WTC11 (cell line): ENCODE results near the gene EPHA1. TPM values are rescaled to one million over a fixed set of nuclear protein-coding genes. Genes with fewer than 3 reads are reported as not detected.

Experiments used
- ERG ChIP-seq: fragments of 250-450 bp; sonication (Bioruptor Pico); IDR thresholded peaks from 2 replicates; pipeline ENCODE4 v1.8.0; 2021; ENCODE audit warnings: mild to moderate bottlenecking
- microRNA-seq: library from miRNA; unstranded; fragments of <30 nt; microRNA quantifications from one replicate; pipeline ENCODE4 v1.2.0, GENCODE V29; 2022; ENCODE audit warnings: borderline number of aligned reads
- total RNA-seq: library from RNA; stranded (reverse); gene quantifications from 3 replicates; pipeline ENCODE4 v1.2.3, GENCODE V29; 2021

Gene EPHA1
- total RNA-seq, 1 experiment from 2014 or later, result 203 TPM

GRCh38 chr7:143341842-143342241 lies 66.8 kb downstream of the EPHA1 start (continued):
- TF ChIP-seq ERG (CRISPR knock-in tag), result no peak

Small RNA genes lying within 50 kb of the gene (microRNA-seq; reads per million reads assigned to microRNA genes)
- 3.5 reads per million, percentile 4 among the genes with 10 or more reads in this experiment for gene MIR6892

Other genes with a start within 250 kb of the EPHA1 start
- not detected in 3 replicates for gene TAS2R39, start 225.4 kb downstream of the EPHA1 start, total RNA-seq
- gene TAS2R40, start 186.8 kb downstream of the EPHA1 start, total RNA-seq, result not detected in 3 replicates
- gene GSTK1, start 145.4 kb downstream of the EPHA1 start, total RNA-seq, result 30.1 to 40.1 TPM (median 37.7 TPM) in 3 replicates
- 1.5 to 2.0 TPM (median 1.9 TPM) in 3 replicates for gene TMEM139, start 123.9 kb downstream of the EPHA1 start, total RNA-seq
- 35.1 to 35.5 TPM (median 35.4 TPM) in 3 replicates for gene CASP2, start 120.5 kb downstream of the EPHA1 start, total RNA-seq
- gene CLCN1, start 92.7 kb downstream of the EPHA1 start, total RNA-seq, result 0.23 to 0.46 TPM (median 0.28 TPM) in 3 replicates
- 24.0 to 26.3 TPM (median 25.3 TPM) in 3 replicates for gene FAM131B, start 46.1 kb downstream of the EPHA1 start, total RNA-seq
- gene ZYX, start 27.5 kb downstream of the EPHA1 start, total RNA-seq, result 166 to 179 TPM (median 167 TPM) in 3 replicates
- 0.21 to 0.39 TPM (median 0.24 TPM) in 3 replicates for gene TAS2R60, start 34.6 kb upstream of the EPHA1 start, total RNA-seq
- 0.31 to 0.44 TPM in 2 of 3 replicates, not detected in the other for gene TAS2R41, start 69.0 kb upstream of the EPHA1 start, total RNA-seq
- 2.4 to 3.0 TPM (median 2.9 TPM) in 3 replicates for gene CTAGE15, start 162.9 kb upstream of the EPHA1 start, total RNA-seq
- 0.15 to 0.21 TPM (median 0.21 TPM) in 3 replicates for gene TCAF2, start 212.1 kb upstream of the EPHA1 start, total RNA-seq